Raji (cell line): ENCODE results near the gene FOLH1.

ENCODE experiments used
- POLR2A ChIP-seq: IDR thresholded peaks from 2 replicates; pipeline ENCODE4 v1.6.1; 2011; ENCODE audit warnings: low read depth, low read length, control low read depth; ENCODE audit not compliant: insufficient read depth

The FOLH1 gene

GRCh38 chr11:49208006-49208721 is at the start of gene FOLH1:
Gene FOLH1, minus strand, starts transcription at chr11:49208602. Its CDS starts 193 bp downstream, at chr11:49208409.
- TF ChIP-seq POLR2A, result no peak

- no peak for TF ChIP-seq POLR2A
Observed at GRCh38 chr11:49221112-49221511, 12.7 kb upstream of the FOLH1 start.

GRCh38 chr11:49213026-49213560 is 4.7 kb upstream of the FOLH1 start:
- no peak for TF ChIP-seq POLR2A

- TF ChIP-seq POLR2A, result no peak
Observed at GRCh38 chr11:49202287-49202976, 6.0 kb downstream of the FOLH1 start.

GRCh38 chr11:49151211-49151610 is 57.2 kb downstream of the FOLH1 start:
- TF ChIP-seq POLR2A, result no peak
